Measurements from ENCODE around the gene SMYD5. TPM values are rescaled to one million over a fixed set of nuclear protein-coding genes. Genes with fewer than 3 reads are reported as not detected.
A peak's percentile ranks its signal among the peaks of the same experiment; 100 is the strongest.

SMYD5 gene
- total RNA-seq, 1 donor from 2014 or later: 62.3 TPM

GRCh38 chr2:73268830-73269685 lies 55.0 kb downstream of the SMYD5 start:
- Mint-ChIP-seq H3K4me1 (ENCODE audit: low read depth) (peaks cover 29% of the 10 kb centered on the region), H3K36me3 (ENCODE audit: low read depth) (peaks cover 3% of the 10 kb centered on the region), H3K27ac (no peak overlapping the region), H3K27me3 (ENCODE audit: insufficient read depth) (no peaks in the 10 kb centered on the region), H3K4me3 (no peak overlapping the region), H3K9me3 (no peaks in the 10 kb centered on the region)
- peak; percentile 73 for DNase-seq (ENCODE audit: low spot score)
- intact Hi-C loops (cut with micrococcal nuclease): loop anchor here (1.0 kb wide), 3 partner anchors 15 to 35 kb away; partner anchors contain the start of genes CCT7 and FBXO41

DNA sequence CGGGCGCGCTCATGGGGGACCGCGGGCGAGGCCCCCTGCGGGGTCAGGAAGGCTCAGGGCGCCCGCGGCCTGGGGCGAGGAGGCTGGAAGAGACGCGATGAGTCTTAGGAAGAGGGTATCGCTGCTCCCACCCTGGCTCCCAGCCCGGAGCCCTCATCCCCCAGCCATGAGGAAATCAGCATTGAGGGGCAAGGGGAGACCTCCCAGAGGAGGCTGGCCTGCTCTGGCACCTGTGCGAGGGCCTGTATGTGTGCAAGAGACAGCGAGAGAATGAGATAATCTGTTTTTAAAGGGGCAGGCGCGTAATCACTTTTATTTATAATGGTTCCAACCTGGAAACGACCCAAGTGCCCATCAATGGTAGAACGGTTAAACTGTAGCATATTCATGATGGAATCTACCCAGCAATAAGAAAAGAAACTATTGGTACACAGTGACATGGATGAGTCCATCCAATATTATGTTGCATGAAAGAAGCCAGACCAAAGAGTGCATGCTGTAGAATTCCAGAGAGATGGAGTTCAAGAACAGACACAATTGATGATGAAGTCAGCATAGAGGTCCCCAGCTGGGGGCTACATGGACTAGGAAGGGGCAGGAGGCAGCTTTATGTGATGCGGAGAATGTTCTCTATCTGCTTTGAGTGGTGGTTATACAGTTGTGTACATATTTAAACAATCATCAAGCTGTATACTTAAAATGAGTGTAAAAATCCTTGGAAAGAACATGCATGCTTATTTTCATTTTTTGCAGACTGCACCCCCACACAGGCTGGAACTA lies 55.8 kb downstream of the SMYD5 start:
- Mint-ChIP-seq H3K4me1 (ENCODE audit: low read depth) (peaks cover 29% of the 10 kb centered on the region), H3K9me3 (no peaks in the 10 kb centered on the region), H3K27ac (no peak overlapping the region), H3K27me3 (ENCODE audit: insufficient read depth) (no peaks in the 10 kb centered on the region), H3K36me3 (ENCODE audit: low read depth) (peaks cover 3% of the 10 kb centered on the region), H3K4me3 (peak overlapping the region; percentile 56)
- intact Hi-C loops (cut with micrococcal nuclease): loop anchor here (1.0 kb wide), 3 partner anchors 14 to 36 kb away; partner anchors contain the start of genes CCT7 and FBXO41
- DNase-seq (ENCODE audit: low spot score): no peak

DNA sequence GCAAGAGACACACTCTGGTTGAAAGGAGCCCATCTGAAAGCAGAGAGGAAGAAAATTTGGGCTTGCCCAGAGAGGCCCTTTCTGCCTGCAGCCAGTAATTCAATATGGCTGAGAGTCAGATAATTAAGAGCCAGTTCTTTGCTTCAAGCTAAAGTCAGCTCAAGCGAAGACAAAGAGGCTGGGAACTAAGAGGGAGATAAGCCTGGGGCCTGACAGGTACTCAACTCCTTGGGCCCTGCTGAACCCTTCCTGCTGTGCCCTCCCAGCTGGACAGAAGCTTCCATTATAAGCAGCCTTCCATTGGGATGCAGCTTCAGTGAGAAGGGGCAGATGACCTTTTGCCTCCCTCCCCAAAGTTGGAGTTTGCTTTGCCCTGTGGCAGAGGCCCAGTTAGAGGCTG lies 58.2 kb downstream of the SMYD5 start:
- Mint-ChIP-seq H3K36me3 (ENCODE audit: low read depth) (peaks cover 3% of the 10 kb centered on the region), H3K27me3 (ENCODE audit: insufficient read depth) (no peaks in the 10 kb centered on the region), H3K4me1 (ENCODE audit: low read depth) (peaks cover 23% of the 10 kb centered on the region), H3K27ac (no peak overlapping the region), H3K4me3 (no peak overlapping the region), H3K9me3 (no peaks in the 10 kb centered on the region)
- no peak for DNase-seq (ENCODE audit: low spot score)
- intact Hi-C loops (cut with micrococcal nuclease): no loop called here

Other genes starting within 250 kb of the SMYD5 start
- 9.5 and 12.0 TPM in 2 replicates for gene SFXN5, start 142.5 kb upstream of the SMYD5 start, total RNA-seq
- 12.1 and 12.9 TPM in 2 replicates for gene RAB11FIP5, start 101.3 kb upstream of the SMYD5 start, total RNA-seq
- gene NOTO, start 11.7 kb upstream of the SMYD5 start, total RNA-seq: not detected in 2 replicates
- 16.6 and 18.6 TPM in 2 replicates for gene PRADC1, start 19.0 kb downstream of the SMYD5 start, total RNA-seq
- gene CCT7, start 20.1 kb downstream of the SMYD5 start, total RNA-seq: 631 and 648 TPM in 2 replicates
- 29.3 and 30.9 TPM in 2 replicates for gene FBXO41, start 70.2 kb downstream of the SMYD5 start, total RNA-seq
- 1.9 TPM in 2 replicates for gene EGR4, start 79.3 kb downstream of the SMYD5 start, total RNA-seq
- 18.2 and 19.4 TPM in 2 replicates for gene ALMS1, start 171.6 kb downstream of the SMYD5 start, total RNA-seq